A673 (cell line): ENCODE measurements around the gene OR1E1.

Experiments used
- CTCF ChIP-seq: fragments of 300-800, 200-600 bp; sonication (generic); conservative IDR thresholded peaks from 2 replicates; pipeline ENCODE4 v1.5.1; 2017; ENCODE audit warnings: low read depth, mild to moderate bottlenecking, antibody characterized with exemption, low read length, moderate library complexity, mixed read lengths
- EZH2 ChIP-seq: fragments of 200-600 bp; sonication (generic); IDR thresholded peaks from 2 replicates; pipeline ENCODE4 v1.6.1; 2017; ENCODE audit warnings: borderline replicate concordance, low read depth, mild to moderate bottlenecking, mixed read lengths, antibody characterized with exemption, low read length; ENCODE audit not compliant: poor library complexity, severe bottlenecking

GRCh38 chr17:3385869-3386816 lies 12.1 kb downstream of the OR1E1 start, which contains the start of gene OR3A2:
- TF ChIP-seq CTCF (no peak), EZH2 (no peak)
